HG03521 (cell line): ENCODE data around the gene VWA8.
"Not testable (repeated sequence)": the region's sequence is repeated elsewhere in the genome, so short reads cannot be mapped to it uniquely, and the experiment has no call there.

Experiments used
- ATAC-seq: cut with Tn5 transposase; IDR thresholded peaks from one replicate; pipeline ENCODE4 v1.9.1; 2021; ENCODE audit warnings: mild to moderate bottlenecking, moderate library complexity; ENCODE audit not compliant: unreplicated experiment

The VWA8 gene

GRCh38 chr13:41597348-41598041 lies 363.4 kb downstream of the VWA8 start:
- no peak for ATAC-seq

- no peak for ATAC-seq
Observed at GRCh38 chr13:41596190-41596589, 364.7 kb downstream of the VWA8 start.

DNA sequence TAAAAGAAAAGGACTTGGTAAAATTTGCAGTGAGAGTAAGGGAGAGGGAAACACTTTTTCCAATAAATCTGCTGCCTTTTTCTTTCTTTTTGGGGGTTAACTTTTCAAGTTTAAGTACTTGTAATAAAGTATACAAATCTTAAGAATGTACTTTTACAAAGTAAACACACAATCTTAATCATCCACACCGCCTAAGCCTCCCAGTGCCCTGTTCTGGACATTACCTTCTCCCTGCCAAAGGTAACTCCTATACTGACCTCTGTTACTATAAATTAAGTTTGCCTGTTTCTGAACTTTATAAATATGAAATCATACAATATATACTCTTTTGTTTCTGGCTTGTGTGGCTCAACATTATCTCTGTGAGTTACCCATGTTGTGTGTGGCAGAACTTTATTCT lies 365.6 kb downstream of the VWA8 start:
- no peak for ATAC-seq

DNA sequence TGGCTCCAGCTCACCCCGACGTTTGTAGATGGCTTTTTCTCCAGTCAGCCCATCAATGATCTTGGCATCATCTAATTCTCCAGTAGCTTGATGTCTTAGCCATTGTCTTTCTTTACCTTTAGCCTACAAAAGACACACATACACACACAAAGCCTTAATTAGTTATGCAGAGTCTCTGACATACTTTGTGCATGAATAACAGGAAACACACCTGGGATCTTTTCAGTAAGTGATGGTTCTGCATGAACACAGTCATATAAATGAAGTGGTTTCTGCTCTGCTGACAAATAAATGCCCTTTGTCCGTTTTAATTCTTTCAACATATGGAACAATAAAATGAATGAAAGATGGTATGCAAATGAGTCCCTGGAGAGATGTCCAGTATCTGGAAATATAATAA lies 370.3 kb downstream of the VWA8 start:
- no peak for ATAC-seq

DNA sequence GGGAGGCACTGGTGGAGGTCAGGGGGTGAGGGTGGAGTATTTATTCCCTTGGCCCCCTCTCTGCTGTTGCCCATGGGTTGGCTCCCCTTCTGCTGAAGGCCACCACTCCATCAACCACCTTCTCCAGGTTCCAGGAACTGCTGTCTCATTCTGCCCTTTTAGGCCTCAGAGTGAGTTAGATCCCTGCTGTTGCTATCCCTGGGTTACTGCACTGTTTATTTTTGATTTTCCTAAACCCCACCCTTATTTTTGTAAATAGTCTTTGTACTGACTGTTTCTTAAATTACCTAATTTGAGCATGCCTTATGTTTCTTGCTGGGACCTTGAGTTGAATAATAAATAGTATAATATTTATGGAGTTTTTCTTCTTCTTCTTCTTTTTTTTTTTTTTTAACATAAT lies 370.8 kb downstream of the VWA8 start:
- no peak for ATAC-seq

GRCh38 chr13:41589434-41589833 lies 371.5 kb downstream of the VWA8 start:
- no peak for ATAC-seq

- ATAC-seq = no peak
Observed at GRCh38 chr13:41588899-41589298, 372.0 kb downstream of the VWA8 start.

GRCh38 chr13:41588448-41588847 lies 372.5 kb downstream of the VWA8 start:
- ATAC-seq = no peak

DNA sequence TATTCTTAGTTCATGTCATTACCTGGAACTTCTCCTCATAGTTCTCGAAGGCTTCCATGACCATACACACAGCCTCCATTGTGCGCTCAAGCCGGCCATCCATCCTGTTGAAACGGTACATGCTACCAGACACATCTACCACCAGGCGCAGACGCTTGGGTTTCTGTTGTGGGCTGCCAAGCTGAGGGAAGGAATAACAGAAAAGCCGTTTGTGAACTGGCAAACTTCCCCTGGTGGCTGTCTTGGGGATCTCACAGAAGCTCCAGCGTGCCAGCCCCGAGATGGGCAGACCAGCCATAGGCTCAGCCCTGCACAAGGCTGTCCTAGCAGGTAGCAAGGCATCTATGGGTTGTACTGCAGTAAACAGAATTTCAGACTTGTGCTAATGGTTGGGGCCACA lies 373.4 kb downstream of the VWA8 start:
- no peak for ATAC-seq

DNA sequence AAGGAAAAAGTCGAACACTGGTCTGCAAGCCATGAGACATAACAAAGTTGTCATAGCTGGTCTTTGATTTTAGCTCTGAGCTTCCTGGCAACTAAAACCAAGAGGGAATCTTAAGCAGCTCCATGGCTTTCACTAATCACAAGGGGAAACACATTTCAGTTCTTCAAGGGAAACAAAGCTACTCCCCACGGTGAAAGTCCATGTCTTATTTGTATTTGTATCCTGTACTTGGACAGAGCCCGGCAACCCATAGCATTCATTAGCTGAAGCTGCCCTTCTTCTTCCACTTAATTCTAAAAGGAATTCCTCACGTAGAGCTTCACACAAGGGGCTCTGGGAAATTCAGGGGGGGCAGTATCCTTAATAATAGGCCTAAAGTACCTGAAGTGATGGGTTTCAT lies 374.7 kb downstream of the VWA8 start:
- no peak for ATAC-seq

DNA sequence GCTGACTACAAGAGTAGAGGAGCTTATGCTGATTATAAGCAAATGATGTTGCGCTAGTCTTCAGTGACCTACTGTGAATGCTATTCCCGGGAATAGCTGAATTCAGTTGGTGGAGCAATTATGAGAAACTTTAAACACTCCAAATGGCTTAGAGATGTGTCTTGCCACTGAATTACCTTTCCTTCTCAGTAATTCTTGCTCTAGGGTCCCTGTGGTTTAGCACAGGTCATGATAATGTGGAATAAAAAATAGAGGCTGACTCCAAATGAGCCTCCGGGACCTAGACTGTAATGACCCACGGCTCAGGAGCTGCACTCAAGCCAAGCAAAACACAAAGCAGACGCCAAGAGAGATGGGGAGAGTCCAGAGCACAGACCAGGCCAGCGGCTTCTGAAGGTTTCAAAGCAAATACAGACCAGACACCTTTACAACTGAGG lies 378.9 kb downstream of the VWA8 start:
- ATAC-seq = no peak

DNA sequence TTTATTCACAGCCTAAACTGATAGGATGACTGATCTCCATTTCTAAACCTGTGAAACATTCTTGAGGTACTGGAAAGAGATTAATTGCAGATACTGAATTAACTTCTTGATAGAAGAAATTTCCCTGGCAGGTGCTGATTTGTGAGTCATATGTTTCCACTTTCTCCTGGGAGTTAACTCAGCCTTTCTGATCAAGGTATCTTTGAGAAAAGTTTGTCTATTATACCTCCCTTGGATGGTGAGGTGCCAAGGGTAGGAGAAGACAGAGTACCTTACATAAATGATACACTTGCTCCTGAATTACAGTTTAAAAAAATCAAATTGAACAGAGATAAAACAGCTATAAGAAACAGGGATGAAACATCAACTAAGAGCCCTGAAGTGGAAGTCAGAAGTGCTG lies 380.6 kb downstream of the VWA8 start:
- no peak for ATAC-seq

- no peak for ATAC-seq
Observed at GRCh38 chr13:41579881-41580280, 381.0 kb downstream of the VWA8 start.

- ATAC-seq = no peak
Observed at GRCh38 chr13:41579168-41579567, 381.7 kb downstream of the VWA8 start.

DNA sequence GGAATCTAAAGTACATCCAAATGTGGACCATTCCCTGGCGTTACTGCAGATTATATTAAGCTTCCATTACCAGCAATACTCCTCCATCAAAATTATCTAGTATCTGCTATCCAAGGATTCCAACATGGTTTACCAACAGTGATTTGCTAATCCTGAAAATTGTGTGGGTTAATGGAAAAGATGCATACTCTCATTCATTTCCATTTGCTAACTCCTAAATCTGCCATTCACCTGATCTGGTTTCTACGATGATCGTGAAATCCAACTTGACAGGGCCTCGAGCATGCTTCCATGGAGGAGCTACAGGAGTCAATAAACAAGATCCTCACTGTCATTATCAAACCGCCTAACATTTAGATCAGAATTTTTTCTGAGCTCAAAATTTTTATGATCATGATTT lies 382.5 kb downstream of the VWA8 start:
- no peak for ATAC-seq

- no peak for ATAC-seq
Observed at GRCh38 chr13:41577436-41577835, 383.5 kb downstream of the VWA8 start.

DNA sequence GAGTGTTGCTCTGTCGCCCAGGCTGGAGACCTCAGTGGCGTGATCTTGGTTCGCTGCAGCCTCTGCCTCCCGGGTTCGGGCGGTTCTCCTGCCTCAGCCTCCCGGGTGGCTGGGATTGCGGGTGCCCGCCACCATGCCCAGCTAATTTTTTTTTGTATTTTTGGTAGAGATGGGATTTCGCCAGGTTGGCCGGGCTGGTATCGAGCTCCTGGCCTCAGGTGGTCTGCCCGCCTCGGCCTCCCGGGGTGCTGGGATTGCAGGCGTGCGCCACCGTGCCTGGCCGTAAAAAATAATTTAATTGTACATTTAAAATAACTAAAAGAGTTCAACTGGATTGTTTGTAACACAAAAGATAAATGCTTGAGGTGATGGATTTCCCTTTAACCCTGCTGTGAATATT lies 387.3 kb downstream of the VWA8 start:
- not testable (repeated sequence) for ATAC-seq

DNA sequence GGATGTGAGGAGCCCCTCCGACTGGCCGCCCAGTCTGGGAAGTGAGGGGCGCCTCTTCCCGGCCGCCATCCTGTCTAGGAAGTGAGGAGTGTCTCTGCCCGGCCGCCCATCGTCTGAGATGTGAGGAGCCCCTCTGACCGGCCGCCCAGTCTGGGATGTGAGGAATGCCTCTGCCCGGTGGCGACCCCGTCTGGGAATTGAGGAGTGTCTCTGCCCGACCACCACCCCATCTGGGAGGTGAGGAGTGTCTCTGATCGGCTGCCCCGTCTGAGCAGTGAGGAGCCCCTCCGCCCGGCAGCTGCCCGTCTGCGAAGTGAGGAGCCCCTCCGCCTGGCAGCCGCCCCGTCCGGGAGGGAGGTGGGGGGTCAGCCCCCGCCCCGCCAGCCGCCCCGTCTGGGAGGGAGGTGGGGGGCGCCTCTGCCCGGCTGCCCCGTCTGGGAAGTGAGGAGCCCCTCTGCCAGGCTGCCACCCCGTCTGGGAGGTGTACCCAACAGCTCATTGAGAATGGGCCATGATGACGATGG lies 389.0 kb downstream of the VWA8 start:
- not testable (repeated sequence) for ATAC-seq

GRCh38 chr13:41568972-41569351 lies 391.9 kb downstream of the VWA8 start:
- no peak for ATAC-seq

DNA sequence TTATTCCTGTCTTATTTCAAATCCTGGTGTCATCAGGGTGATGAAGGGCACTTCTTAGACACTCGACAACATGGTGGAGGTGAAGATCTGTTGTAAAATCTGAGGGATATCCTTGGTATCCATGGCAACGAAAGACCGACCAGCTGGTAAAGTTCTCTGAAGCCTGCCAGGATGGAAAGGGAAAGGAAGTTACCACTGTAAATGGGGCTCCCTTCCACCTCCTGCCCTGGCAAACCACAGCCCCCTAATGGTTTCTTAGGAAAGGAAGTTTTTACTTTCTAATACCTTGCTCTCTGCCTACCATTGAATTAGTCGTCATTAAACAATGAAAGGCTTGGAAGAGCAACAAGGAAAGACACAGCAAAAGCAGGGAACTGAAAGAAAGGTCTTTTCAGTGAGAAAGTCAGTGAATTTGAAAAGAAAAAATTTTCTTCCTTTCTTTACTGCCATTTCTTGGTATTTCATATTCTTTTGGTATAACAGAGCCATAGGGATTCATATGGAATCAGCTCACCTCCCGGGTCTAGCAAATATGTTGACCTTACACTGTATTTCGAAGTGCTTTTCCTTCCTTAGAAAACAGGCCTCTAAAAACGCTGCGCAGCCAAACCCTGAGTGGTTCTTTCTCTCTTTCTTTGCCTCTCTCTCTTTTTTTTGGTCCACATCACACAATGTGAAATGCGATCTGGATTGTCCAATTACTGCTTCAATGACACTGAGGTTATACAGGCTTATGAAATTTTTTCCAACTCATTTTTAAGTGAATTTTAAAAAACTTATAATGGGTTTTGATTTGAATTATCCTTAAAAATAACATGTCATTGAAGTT lies 392.6 kb downstream of the VWA8 start:
- no peak for ATAC-seq

GRCh38 chr13:41567363-41567762 lies 393.5 kb downstream of the VWA8 start:
- ATAC-seq = no peak

- no peak for ATAC-seq
Observed at GRCh38 chr13:41565846-41566245, 395.1 kb downstream of the VWA8 start.
